GM19328 (cell line): Measurements from ENCODE around the gene LRRC71.

Experiments used
- ATAC-seq: cut with Tn5 transposase; IDR thresholded peaks from one replicate; pipeline ENCODE4 v1.9.1; 2021; ENCODE audit warnings: mild to moderate bottlenecking, moderate library complexity; ENCODE audit not compliant: unreplicated experiment

LRRC71 gene

GRCh38 chr1:156905176-156905575, 15.3 kb upstream of the LRRC71 start:
- ATAC-seq, result no peak

GRCh38 chr1:156905651-156906050, 14.8 kb upstream of the LRRC71 start:
- ATAC-seq, result no peak

- ATAC-seq, result no peak
Observed at GRCh38 chr1:156906206-156906906, 14.1 kb upstream of the LRRC71 start.

GRCh38 chr1:156908541-156908940, 11.9 kb upstream of the LRRC71 start:
- ATAC-seq, result no peak

- ATAC-seq, result no peak
Observed at GRCh38 chr1:156908955-156909354, 11.5 kb upstream of the LRRC71 start.

- no peak for ATAC-seq
Observed at GRCh38 chr1:156909671-156910070, 10.8 kb upstream of the LRRC71 start.

GRCh38 chr1:156910309-156910782, 10.1 kb upstream of the LRRC71 start:
- no peak for ATAC-seq

- no peak for ATAC-seq
Observed at GRCh38 chr1:156911577-156912298, 8.7 kb upstream of the LRRC71 start.

- no peak for ATAC-seq
Observed at GRCh38 chr1:156912310-156912709, 8.1 kb upstream of the LRRC71 start.

GRCh38 chr1:156912861-156913808, 7.3 kb upstream of the LRRC71 start:
- ATAC-seq, result no peak

GRCh38 chr1:156913809-156914387, 6.5 kb upstream of the LRRC71 start:
- ATAC-seq, result no peak

GRCh38 chr1:156914440-156914856, 6.0 kb upstream of the LRRC71 start:
- no peak for ATAC-seq

- ATAC-seq, result no peak
Observed at GRCh38 chr1:156921053-156921529, 659 bp downstream of the LRRC71 start.

- no peak for ATAC-seq
Observed at GRCh38 chr1:156922986-156923669, 2.7 kb downstream of the LRRC71 start.

- ATAC-seq, result no peak
Observed at GRCh38 chr1:156923670-156924477, 3.4 kb downstream of the LRRC71 start.

- no peak for ATAC-seq
Observed at GRCh38 chr1:156924478-156925153, 4.2 kb downstream of the LRRC71 start.

GRCh38 chr1:156925154-156926010, 5.0 kb downstream of the LRRC71 start:
- ATAC-seq, result no peak

- ATAC-seq, result no peak
Observed at GRCh38 chr1:156926175-156926574, 5.7 kb downstream of the LRRC71 start.
